H1 (cell line): Measurements from ENCODE around the gene GGT7.

Experiments used
- JUN ChIP-seq: IDR thresholded peaks from 2 replicates; pipeline ENCODE4 v1.6.1; 2011; ENCODE audit warnings: low read depth, mild to moderate bottlenecking, improper control_type of control experiment, low read length
- POLR2A ChIP-seq, 2 experiments: IDR thresholded peaks; 1 replicate in 1 of 2; 2 replicates in 1 of 2; pipeline ENCODE4 v1.6.1; 2011; ENCODE audit warnings: low read depth in 2 of 2, low read length in 2 of 2, mild to moderate bottlenecking in 2 of 2; ENCODE audit errors: control extremely low read depth in 1 of 2
- POLR2AphosphoS5 ChIP-seq: IDR thresholded peaks from 2 replicates; pipeline ENCODE4 v1.6.1; 2011; ENCODE audit warnings: low read depth, low read length
- SAP30 ChIP-seq: fragments of 300-600 bp; sonication (generic); IDR thresholded peaks from 2 replicates; pipeline ENCODE4 v1.7.1; 2012; ENCODE audit warnings: low read length, moderate library complexity, mild to moderate bottlenecking, inconsistent platforms; ENCODE audit not compliant: insufficient read depth, insufficient replicate concordance
- SIN3A ChIP-seq, 2 experiments: IDR thresholded peaks in 1 of 2; conservative IDR thresholded peaks in 1 of 2; 2 replicates each; pipeline ENCODE4 v1.6.1; 2011 to 2012; ENCODE audit warnings: low read length in 2 of 2, improper control_type of control experiment in 1 of 2, low read depth in 1 of 2, mild to moderate bottlenecking in 1 of 2
- SP2 ChIP-seq: IDR thresholded peaks from 2 replicates; pipeline ENCODE4 v1.6.1; 2012; ENCODE audit warnings: mild to moderate bottlenecking, low read length, inconsistent platforms
- TCF12 ChIP-seq: IDR thresholded peaks from 2 replicates; pipeline ENCODE4 v1.6.1; 2011; ENCODE audit warnings: low read depth, mild to moderate bottlenecking, low read length
- ZNF274 ChIP-seq: IDR thresholded peaks from 2 replicates; pipeline ENCODE4 v1.7.0; 2012; ENCODE audit warnings: low read length, borderline replicate concordance; ENCODE audit errors: extremely low read depth
- TF ChIP-seq, protein P1 (sequence below), 3 experiments: IDR thresholded peaks; 1 replicate in 2 of 3; 2 replicates in 1 of 3; pipeline versions ENCODE4 v1.5.1 to v1.6.1; 2011; ENCODE audit warnings: low read length in 3 of 3, mild to moderate bottlenecking in 3 of 3, inconsistent platforms in 2 of 3, low read depth in 1 of 3, moderate library complexity in 1 of 3; ENCODE audit not compliant: insufficient read depth in 1 of 3; ENCODE audit errors: control extremely low read depth in 1 of 3
- TF ChIP-seq, protein P2 (sequence below): IDR thresholded peaks from 2 replicates; pipeline ENCODE4 v1.6.1; 2011; ENCODE audit warnings: low read length, improper control_type of control experiment
- TF ChIP-seq, protein P3 (sequence below): IDR thresholded peaks from 2 replicates; pipeline ENCODE4 v1.6.1; 2012; ENCODE audit warnings: low read length, inconsistent platforms

DNA sequence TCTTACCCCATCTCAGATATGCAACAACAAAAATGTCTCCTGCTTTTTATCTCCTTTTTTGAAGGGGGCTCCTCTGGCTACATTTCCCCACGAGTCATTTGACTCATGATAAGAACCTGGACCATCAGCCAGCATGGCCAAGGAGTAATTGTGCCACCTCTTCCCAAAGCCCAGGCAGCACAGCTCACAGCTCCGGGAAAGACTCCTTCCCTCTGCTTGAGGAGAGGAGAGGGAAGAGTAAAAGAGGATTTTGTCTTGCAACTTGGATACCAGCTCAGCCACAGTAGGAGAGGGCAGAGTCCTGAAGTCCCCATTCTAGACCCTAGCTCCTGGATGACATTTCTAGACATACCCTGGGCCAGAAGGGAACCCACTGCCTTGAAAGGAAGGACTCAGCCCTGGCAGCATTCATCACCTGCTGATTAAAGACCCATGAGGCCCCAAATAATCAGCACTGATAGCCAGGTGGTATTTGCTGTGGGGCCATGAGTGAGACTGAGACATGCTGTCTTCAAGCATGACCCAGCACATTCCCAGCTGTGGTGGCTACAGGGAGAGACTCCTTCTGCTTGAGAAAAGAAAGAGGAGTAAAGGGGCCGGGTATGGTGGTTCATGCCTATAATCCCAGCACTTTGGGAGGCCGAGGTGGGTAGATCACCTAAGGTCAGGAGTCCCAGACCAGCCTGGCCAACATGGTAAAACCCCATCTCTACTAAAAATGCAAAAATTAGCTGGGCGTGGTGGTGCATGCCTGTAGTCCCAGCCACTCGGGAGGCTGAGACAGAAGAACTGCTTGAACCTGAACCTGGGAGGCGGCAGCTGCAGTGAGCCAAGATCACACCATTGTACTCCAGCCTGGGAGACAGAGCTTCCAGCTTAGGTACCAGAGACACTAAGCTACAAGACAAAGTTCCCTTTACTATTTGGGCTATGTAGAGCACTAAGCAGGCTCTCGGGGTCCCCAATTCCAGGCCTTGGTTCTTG lies 75.4 kb downstream of the GGT7 start:
- TF ChIP-seq POLR2A (IDR thresholded peaks at IDR 0.05; ENCODE audit: control extremely low read depth in 1 of 2, low read depth in 2 of 2, low read length in 2 of 2) = no peak
- TF ChIP-seq POLR2AphosphoS5 = no peak
- no peak for TF ChIP-seq TCF12
- no peak for TF ChIP-seq SIN3A (conservative IDR thresholded peaks at IDR 0.05 in 1 of 2, IDR thresholded peaks at IDR 0.05 in 1 of 2; ENCODE audit: low read depth in 1 of 2, low read length in 2 of 2)
- no peak for TF ChIP-seq SAP30
- TF ChIP-seq JUN = no peak
- TF ChIP-seq, protein P1, sequence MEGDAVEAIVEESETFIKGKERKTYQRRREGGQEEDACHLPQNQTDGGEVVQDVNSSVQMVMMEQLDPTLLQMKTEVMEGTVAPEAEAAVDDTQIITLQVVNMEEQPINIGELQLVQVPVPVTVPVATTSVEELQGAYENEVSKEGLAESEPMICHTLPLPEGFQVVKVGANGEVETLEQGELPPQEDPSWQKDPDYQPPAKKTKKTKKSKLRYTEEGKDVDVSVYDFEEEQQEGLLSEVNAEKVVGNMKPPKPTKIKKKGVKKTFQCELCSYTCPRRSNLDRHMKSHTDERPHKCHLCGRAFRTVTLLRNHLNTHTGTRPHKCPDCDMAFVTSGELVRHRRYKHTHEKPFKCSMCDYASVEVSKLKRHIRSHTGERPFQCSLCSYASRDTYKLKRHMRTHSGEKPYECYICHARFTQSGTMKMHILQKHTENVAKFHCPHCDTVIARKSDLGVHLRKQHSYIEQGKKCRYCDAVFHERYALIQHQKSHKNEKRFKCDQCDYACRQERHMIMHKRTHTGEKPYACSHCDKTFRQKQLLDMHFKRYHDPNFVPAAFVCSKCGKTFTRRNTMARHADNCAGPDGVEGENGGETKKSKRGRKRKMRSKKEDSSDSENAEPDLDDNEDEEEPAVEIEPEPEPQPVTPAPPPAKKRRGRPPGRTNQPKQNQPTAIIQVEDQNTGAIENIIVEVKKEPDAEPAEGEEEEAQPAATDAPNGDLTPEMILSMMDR (IDR thresholded peaks at IDR 0.05; ENCODE audit: control extremely low read depth in 1 of 3, insufficient read depth in 1 of 3, low read depth in 1 of 3, low read length in 3 of 3) = no peak
- TF ChIP-seq, protein P2, sequence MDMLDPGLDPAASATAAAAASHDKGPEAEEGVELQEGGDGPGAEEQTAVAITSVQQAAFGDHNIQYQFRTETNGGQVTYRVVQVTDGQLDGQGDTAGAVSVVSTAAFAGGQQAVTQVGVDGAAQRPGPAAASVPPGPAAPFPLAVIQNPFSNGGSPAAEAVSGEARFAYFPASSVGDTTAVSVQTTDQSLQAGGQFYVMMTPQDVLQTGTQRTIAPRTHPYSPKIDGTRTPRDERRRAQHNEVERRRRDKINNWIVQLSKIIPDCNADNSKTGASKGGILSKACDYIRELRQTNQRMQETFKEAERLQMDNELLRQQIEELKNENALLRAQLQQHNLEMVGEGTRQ = no peak
- no peak for TF ChIP-seq SP2
- no peak for TF ChIP-seq ZNF274
- TF ChIP-seq, protein P3, sequence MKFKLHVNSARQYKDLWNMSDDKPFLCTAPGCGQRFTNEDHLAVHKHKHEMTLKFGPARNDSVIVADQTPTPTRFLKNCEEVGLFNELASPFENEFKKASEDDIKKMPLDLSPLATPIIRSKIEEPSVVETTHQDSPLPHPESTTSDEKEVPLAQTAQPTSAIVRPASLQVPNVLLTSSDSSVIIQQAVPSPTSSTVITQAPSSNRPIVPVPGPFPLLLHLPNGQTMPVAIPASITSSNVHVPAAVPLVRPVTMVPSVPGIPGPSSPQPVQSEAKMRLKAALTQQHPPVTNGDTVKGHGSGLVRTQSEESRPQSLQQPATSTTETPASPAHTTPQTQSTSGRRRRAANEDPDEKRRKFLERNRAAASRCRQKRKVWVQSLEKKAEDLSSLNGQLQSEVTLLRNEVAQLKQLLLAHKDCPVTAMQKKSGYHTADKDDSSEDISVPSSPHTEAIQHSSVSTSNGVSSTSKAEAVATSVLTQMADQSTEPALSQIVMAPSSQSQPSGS = no peak
